Left cardiac atrium (tissue), 4 donors: Measurements from ENCODE around the gene DSG4. TPM values are rescaled to one million over a fixed set of nuclear protein-coding genes. Genes with fewer than 3 reads are reported as not detected.
A peak's percentile ranks its signal among the peaks of the same experiment; 100 is the strongest.
"Not testable (repeated sequence)": the region's sequence is repeated elsewhere in the genome, so short reads cannot be mapped to it uniquely, and the experiment has no call there.

Experiments used
- ATAC-seq, 2 donors: fragments of 200-7000 bp; cut with Tn5 transposase; one replicate each; pipeline ENCODE4 v1.9.1; 2020; ENCODE audit warnings: mild to moderate bottlenecking in 2 of 2, moderate library complexity in 2 of 2
- DNase-seq: peaks from one replicate; pipeline ENCODE4 v3.0.0-alpha.2; 2020
- intact Hi-C, 2 donors: fragments of 100-400 bp; cut with DNase I; formaldehyde crosslinking; loops; one replicate each; pipeline versions ENCODE4 v1.14.1 to v1.15.1; 2022 to 2023
- long read RNA-seq: library from polyadenylated mRNA; unstranded; transcript quantifications from one replicate; pipeline ENCODE4 v2.0.0, GENCODE V29; 2021
- total RNA-seq, 2 donors: library from RNA; stranded (reverse); fragmentation: NEBNext Ultra II Directional; extraction: Animal tissue kit (Norgen Biotek cat#: 25700); gene quantifications; one replicate each; pipeline ENCODE4 v1.2.1, GENCODE V29; 2021
- donor health status: DM: no; HTN: yes; CAD: no.
- donor health status: DM: no; HTN: yes; CAD: no; lungs with severe emphysema.
- donor health status: DM: yes; HTN: yes; CAD: no.
- donor health status: Dilated cardiomyopathy.

The DSG4 gene
- total RNA-seq: not detected
- long read RNA-seq: 0 reads

GRCh38 chr18:31376477-31376876 is at the start of gene DSG4:
Gene DSG4, plus strand, starts transcription at chr18:31376777. Its CDS starts 135 bp downstream, at chr18:31376912.
- ATAC-seq (no peak), DNase-seq (no peak)
- intact Hi-C loops: no loop called here

- ATAC-seq: no peak
- intact Hi-C loops: no loop called here
- DNase-seq: no peak
These were observed 46.7 kb upstream of the DSG4 start for GRCh38 chr18:31329787-31330438.

GRCh38 chr18:31343454-31343853 is 33.1 kb upstream of the DSG4 start:
- intact Hi-C loops: no loop called here
- no peak for ATAC-seq
- DNase-seq: no peak

GRCh38 chr18:31353336-31353735 is 23.2 kb upstream of the DSG4 start:
- intact Hi-C loops, ATAC-seq, DNase-seq: not testable (repeated sequence)

- DNase-seq: no peak
- no peak for ATAC-seq
- intact Hi-C loops: no loop called here
These were observed 21.6 kb upstream of the DSG4 start for GRCh38 chr18:31354990-31355389.

- intact Hi-C loops: no loop called here
- no peak for ATAC-seq
- DNase-seq: no peak
These were observed 20.6 kb upstream of the DSG4 start for GRCh38 chr18:31356025-31356424.

- no peak for DNase-seq
- intact Hi-C loops: no loop called here
- ATAC-seq: no peak
These were observed 12.4 kb upstream of the DSG4 start for GRCh38 chr18:31364190-31364589.

GRCh38 chr18:31369478-31369877 is 7.1 kb upstream of the DSG4 start:
- intact Hi-C loops: no loop called here
- DNase-seq (no peak), ATAC-seq (no peak)

GRCh38 chr18:31371989-31372388 is 4.6 kb upstream of the DSG4 start:
- no peak for DNase-seq
- ATAC-seq: no peak
- intact Hi-C loops: no loop called here

GRCh38 chr18:31373641-31374040 is 2.9 kb upstream of the DSG4 start:
- DNase-seq (no peak), ATAC-seq (no peak)
- intact Hi-C loops: no loop called here

- ATAC-seq (no peak), DNase-seq (no peak)
- intact Hi-C loops: no loop called here
These were observed 4.3 kb downstream of the DSG4 start for GRCh38 chr18:31380912-31381311.

GRCh38 chr18:31382107-31382506 is 5.5 kb downstream of the DSG4 start:
- no peak for ATAC-seq
- DNase-seq: no peak
- intact Hi-C loops: no loop called here

GRCh38 chr18:31386741-31387140 is 10.2 kb downstream of the DSG4 start:
- intact Hi-C loops: no loop called here
- DNase-seq (no peak), ATAC-seq (no peak)

- no peak for DNase-seq
- no peak for ATAC-seq
- intact Hi-C loops: no loop called here
These were observed 16.7 kb downstream of the DSG4 start for GRCh38 chr18:31393286-31393685.

GRCh38 chr18:31396796-31397612 is 20.4 kb downstream of the DSG4 start:
- DNase-seq: no peak
- intact Hi-C loops: no loop called here
- ATAC-seq: peak; percentile 19 to 50

- DNase-seq: no peak
- peak in 1 of 2 donors; percentile 35 for ATAC-seq
- intact Hi-C loops: no loop called here
These were observed 21.6 kb downstream of the DSG4 start for GRCh38 chr18:31398191-31398590.

- peak in 1 of 2 donors; percentile 38 for ATAC-seq
- intact Hi-C loops: no loop called here
These were observed 22.9 kb downstream of the DSG4 start for GRCh38 chr18:31399306-31400032.

GRCh38 chr18:31401156-31402025 is 24.8 kb downstream of the DSG4 start:
- intact Hi-C loops: no loop called here
- ATAC-seq: no peak
- DNase-seq: no peak

More at GRCh38 chr18:31399306-31400032, 22.9 kb downstream of the DSG4 start:
- DNase-seq: no peak

GRCh38 chr18:31402026-31402373 is 25.4 kb downstream of the DSG4 start:
- intact Hi-C loops: no loop called here
- ATAC-seq: no peak
- no peak for DNase-seq
